H1 (cell line): ENCODE data around the gene DRP2. TPM values are rescaled to one million over a fixed set of nuclear protein-coding genes. Genes with fewer than 3 reads are reported as not detected.

Experiments
- ATF2 ChIP-seq: IDR thresholded peaks from 2 replicates; pipeline ENCODE4 v1.6.1; 2012; ENCODE audit warnings: low read length, inconsistent platforms
- EGR1 ChIP-seq: IDR thresholded peaks from 2 replicates; pipeline ENCODE4 v1.6.1; 2011; ENCODE audit warnings: low read depth, low read length, borderline replicate concordance
- HDAC6 ChIP-seq: IDR thresholded peaks from one replicate; pipeline ENCODE4 v1.7.1; 2012; ENCODE audit warnings: low read depth, mild to moderate bottlenecking, inconsistent platforms, low read length, moderate library complexity
- TEAD4 ChIP-seq: IDR thresholded peaks from 2 replicates; pipeline ENCODE4 v1.6.1; 2012; ENCODE audit warnings: low read depth, low read length, inconsistent platforms, mixed read lengths
- polyA plus RNA-seq, 7 experiments: library from polyadenylated mRNA; depleted of rRNA in 3 of 7; stranded (reverse) in 5 of 7; unstranded in 2 of 7; fragments of >200 nt in 5 of 7; fragments of 200-250 nt in 2 of 7; gene quantifications; 1 replicate in 5 of 7; 2 replicates in 1 of 7; 4 replicates in 1 of 7; pipeline versions ENCODE4 v1.2.1 to v1.2.3, GENCODE V29; 2011 to 2013; ENCODE audit warnings: missing spikeins in 2 of 7, mixed read lengths in 2 of 7
- total RNA-seq: library from RNA; stranded (reverse); fragmentation: NEBNext Ultra II Directional; extraction: Animal tissue kit (Norgen Biotek cat#: 25700); gene quantifications from 2 replicates; pipeline ENCODE4 v1.2.1, GENCODE V29; 2021

The DRP2 gene
- total and polyA plus RNA-seq, 2 of the 8 experiments (the other 6 are each of a cell fraction or from before 2014, with no cell fraction given), result 0.18 to 0.20 TPM

DNA sequence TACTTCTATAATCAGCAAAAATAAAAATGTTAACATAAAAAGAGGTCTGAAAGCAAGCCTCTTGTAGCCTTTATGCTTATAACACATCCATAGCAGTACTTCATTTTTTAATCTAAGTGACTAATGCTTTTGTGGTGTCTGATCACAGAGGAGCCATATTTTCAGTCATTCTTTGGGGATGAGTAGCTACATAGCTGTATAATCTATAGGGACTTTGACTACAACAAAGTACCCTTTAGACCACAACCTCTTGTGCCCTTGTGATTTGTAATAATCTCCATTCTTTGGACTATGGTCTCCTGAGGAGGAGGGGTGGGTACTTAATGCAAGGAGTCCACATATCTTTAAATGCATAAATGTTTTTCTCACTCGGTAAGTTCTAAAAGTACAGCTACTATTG is 9.6 kb downstream of the DRP2 start (continued):
- TF ChIP-seq ATF2, result no peak
- TF ChIP-seq HDAC6, result no peak
- no peak for TF ChIP-seq EGR1
- TF ChIP-seq TEAD4, result no peak
